Stimulated activated CD4-positive, alpha-beta T cell treated with anti-CD3 and anti-CD28 coated beads, TNF-alpha, amount 100 ng/mL, for 24 hours (primary cell): ENCODE data around the gene CHRNE.
"Not testable (repeated sequence)": the region's sequence is repeated elsewhere in the genome, so short reads cannot be mapped to it uniquely, and the experiment has no call there.

Experiments used
- DNase-seq, 3 experiments: peaks; one replicate each; pipeline ENCODE4 v3.0.0-alpha.2; 2020; ENCODE audit warnings: low read depth in 3 of 3

Gene CHRNE

DNA sequence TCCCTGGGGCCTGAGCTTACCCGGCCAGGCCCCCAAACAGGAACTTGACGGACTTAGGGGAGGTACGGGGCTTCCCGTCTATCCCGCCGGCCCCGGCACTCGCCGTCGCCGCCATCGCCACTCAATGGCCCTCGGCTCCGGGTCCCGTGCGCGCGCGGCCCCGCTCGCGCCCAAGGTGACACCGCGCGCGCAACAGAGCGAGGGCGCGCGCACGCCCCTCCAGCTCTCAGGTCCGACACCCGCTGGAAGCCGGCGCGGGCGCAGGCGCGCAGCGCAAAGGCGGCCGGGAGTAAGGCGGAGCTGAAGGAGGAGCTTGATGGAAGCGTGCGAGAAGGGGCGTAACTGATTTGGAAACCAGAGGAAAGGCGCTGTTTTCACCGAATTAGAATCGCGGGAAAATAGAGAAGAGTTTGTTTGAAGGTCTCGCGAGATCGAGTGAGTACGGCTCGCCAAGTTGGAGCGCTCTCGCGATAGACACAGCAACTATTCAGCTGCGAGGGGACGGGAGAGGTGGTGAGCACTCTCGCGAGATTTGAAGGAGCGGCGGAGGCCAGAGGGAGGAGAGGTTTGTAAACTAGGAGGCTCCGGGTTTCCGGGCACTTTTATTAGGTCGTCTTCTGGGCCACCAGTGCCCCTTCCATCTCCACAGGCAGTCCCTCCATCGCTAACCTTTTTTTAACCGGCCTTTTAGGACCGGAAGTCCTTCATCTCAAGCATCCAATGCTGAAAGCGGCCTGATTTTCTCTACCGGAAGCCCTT lies 37.1 kb upstream of the CHRNE start, which contains the start of the genes RNF167 and SLC25A11:
Gene RNF167 (plus strand): TSS at position 473 of the 759 bp plus-strand sequence. CDS start 642 bp downstream, outside the sequence.
Gene SLC25A11 (minus strand): TSS at position 251 of the 759 bp plus-strand sequence. CDS start 136 bp downstream, at position 115.
- DNase-seq: peak; percentile 89 to 94 (median 92)

DNA sequence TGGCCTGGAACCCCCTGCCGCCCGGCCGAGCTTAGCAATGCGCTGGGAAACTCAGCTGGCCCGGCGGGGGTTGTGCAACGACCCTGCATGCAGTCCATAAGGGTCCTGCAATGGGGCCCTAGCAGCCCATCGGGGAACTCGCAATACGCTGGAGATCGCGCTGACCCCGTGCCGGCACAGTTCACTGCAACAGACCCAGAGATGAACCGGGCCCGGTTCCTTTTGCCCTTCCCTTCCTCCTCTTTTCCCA lies 36.6 kb upstream of the CHRNE start:
- no peak for DNase-seq

DNA sequence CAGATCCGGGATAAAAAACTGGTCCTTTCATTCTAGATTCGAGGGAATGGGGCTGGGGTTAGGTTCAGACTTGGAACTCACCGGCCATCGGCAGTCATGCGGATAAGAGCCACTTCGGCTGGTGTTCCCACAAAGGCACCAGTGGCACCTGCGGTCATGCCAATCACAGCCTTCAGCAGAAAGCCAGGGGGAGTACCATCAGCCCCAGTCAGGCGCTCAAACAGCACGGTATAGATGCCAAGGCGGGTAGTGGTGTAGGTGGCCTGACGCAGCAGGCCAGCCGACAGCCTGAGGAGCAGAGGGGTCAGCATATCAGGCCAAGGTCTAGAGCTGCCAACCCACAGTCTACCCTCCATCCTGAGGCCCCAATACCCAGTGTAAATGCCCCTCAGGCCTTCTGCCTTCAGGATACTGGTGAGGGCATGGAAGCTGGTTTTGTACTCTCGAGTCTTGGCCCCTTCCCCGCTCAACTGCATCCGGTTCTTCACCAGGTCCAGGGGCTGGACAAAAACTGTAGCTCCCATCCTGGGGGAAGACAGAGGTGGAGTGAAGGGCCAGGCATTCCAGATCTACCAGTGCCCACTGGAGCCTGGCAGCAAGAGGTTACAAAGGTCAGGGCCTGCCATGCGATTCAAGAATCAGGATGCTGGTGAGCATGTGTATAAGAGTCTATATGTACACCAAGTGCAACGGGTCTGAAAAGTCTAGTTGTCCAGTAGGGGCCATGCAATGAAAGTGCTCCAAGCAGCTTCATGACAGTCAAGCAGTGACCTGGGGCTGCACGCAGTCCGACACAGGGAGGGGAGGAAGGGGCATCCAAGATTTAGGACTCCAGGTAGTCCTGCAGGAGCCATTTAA lies 36.0 kb upstream of the CHRNE start:
- no peak for DNase-seq

DNA sequence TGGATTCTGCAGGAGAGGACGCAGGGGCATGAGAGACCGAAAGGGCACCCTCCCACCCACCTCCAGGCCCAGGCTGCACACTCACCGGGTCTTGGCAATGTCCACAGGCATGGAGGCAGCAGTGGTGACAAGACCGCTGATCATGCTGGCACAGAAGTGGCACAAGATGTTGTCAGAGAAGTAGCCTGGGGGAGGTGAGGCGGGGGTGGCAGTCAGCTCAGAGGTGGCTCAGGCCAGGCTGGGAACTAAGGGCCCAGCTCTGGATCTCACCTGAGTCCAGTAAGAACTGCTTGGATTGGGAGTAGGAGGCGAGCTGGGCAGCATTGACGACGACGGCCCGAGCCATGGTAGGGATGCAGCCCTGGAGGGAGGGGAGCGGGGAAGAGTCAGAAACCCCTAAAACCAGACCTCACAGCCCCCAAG lies 35.2 kb upstream of the CHRNE start:
- no peak for DNase-seq

DNA sequence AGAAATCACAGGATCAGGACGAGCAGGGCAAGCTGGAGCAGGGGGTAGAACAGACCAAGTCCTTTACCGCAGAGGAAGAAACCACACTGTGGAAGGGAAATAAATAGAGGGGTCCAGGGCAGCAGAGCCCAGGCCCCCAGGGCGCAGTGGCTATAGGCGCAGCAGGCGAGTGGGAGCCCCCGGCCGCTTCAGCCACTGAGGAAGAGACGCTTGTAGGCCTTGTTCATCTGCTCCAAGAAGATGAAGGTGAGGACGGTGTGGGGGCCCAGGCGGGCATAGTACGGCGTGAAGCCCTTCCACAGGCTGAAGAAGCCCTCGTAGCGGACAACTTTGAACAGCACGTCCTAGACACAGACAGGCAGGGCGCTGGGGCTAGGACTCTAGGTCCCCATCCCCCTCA lies 34.7 kb upstream of the CHRNE start:
- no peak for DNase-seq

DNA sequence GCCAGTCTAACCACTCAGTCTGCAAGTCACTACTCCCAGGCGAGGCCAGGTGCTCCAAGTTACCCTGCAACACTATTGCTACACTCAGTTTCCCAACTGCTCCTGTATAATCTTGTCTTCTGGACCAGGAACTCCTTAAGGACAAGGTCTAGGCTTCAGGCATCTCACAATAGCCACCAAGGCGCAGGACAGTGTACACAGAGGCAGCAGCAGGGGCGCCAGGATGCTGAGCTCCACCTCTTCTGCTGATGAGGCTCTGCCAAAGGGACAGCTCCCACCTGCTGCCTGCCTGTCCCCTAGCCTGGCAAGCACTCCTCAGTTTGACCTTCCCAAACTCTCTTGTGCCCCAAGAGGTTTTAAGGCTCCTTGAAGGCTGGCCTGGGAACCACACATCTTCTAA lies 33.5 kb upstream of the CHRNE start:
- no peak for DNase-seq

DNA sequence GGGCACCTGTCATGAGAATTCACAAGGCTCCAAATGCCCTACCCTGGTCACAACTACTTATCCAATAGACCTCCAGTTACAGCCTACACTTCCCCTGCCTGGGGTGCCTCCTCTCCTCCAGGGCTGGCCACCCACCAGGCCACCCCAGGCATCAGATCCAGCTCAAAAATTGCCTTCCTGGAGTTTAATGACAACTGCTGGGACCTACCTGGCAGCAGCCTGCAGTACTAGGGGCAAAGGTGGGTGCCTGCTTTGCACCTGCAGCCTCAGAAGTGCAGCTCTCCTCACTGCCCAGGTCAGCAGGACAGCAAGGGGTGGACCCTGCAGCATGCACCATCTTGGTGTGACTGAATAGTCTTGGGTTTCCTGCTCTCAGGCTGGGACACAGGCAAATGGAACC lies 32.8 kb upstream of the CHRNE start:
- DNase-seq: no peak

DNA sequence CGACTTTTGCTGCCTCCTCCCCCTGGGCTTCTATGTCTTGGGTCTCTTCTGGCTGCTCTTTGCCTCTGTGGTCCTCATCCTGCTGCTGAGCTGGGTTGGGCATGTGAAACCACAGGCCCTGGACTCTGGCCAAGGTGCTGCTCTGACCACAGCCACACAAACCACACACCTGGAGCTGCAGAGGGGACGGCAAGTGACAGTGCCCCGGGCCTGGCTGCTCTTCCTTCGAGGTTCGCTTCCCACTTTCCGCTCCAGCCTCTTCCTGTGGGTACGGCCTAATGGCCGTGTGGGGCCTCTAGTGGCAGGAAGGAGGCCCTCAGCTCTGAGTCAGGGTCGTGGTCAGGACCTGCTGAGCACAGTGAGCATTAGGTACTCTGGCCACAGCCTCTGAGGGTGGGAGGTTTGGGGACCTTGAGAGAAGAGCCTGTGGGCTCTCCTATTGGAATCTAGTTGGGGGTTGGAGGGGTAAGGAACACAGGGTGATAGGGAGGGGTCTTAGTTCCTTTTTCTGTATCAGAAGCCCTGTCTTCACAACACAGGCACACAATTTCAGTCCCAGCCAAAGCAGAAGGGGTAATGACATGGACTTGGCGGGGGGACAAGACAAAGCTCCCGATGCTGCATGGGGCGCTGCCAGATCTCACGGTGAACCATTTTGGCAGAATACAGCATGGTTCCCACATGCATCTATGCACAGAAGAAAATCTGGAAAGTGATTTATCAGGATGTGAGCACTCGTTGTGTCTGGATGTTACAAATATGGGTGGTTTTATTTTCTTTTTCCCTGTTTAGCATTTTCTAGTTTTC lies 31.5 kb upstream of the CHRNE start:
- no peak for DNase-seq

DNA sequence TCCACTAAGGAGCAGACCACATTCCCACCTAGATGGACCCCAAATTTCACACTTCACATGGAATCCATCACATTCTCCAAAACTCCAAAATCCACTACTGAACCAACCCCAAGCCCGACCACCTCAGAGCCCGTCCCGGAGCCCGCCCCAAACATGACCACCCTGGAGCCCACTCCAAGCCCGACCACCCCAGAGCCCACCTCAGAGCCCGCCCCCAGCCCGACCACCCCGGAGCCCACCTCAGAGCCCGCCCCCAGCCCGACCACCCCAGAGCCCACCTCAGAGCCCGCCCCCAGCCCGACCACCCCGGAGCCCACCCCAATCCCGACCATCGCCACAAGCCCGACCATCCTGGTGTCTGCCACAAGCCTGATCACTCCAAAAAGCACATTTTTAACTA lies 30.7 kb upstream of the CHRNE start:
- no peak for DNase-seq

DNA sequence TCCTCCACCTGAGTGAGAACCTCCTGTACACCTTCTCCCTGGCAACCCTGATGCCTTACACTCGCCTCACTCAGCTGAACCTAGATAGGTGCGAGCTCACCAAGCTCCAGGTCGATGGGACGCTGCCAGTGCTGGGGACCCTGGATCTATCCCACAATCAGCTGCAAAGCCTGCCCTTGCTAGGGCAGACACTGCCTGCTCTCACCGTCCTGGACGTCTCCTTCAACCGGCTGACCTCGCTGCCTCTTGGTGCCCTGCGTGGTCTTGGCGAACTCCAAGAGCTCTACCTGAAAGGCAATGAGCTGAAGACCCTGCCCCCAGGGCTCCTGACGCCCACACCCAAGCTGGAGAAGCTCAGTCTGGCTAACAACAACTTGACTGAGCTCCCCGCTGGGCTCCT lies 29.9 kb upstream of the CHRNE start:
- DNase-seq: no peak

DNA sequence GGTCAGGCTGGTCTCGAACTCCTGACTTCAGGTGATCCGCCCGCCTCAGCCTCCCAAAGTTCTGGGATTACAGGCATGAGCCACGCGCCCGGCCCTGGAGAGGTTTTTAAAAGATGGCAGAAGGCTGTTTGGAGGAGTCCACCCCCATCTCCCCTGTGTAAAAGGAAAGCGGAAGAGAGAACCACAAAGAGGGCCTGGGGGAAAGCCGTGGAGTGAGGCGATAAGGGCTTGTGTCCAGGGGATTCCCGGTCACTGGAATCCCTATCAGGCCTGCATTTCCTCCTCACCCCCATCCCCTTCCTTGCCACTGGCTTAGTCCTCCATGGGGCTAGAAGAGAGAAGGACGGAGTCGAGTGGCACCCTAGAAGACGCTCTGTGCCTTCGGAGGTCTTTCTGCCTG lies 29.1 kb upstream of the CHRNE start, which contains the start of gene GP1BA:
Gene GP1BA (plus strand): TSS at position 315 of the 400 bp plus-strand sequence. CDS start 328 bp downstream, outside the sequence.
- no peak for DNase-seq

DNA sequence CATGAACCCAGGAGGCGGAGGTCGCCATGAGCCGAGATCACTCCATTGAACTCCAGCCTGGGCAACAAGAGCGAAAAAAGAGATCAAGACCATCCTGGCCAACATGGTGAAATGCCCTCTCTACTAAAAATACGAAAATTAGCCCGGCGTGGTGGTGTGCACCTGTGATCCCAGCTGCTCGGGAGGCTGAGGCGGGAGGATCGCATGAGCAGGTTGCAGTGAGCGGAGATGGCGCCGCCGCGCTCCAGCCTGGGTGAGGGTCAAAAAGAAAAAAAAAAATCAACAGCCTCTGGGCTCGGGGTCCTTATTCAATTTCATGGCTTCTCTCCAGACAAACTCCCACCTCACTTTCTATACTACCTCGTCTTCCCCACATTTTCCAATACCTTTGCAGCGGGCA lies 26.0 kb upstream of the CHRNE start:
- DNase-seq: no peak

DNA sequence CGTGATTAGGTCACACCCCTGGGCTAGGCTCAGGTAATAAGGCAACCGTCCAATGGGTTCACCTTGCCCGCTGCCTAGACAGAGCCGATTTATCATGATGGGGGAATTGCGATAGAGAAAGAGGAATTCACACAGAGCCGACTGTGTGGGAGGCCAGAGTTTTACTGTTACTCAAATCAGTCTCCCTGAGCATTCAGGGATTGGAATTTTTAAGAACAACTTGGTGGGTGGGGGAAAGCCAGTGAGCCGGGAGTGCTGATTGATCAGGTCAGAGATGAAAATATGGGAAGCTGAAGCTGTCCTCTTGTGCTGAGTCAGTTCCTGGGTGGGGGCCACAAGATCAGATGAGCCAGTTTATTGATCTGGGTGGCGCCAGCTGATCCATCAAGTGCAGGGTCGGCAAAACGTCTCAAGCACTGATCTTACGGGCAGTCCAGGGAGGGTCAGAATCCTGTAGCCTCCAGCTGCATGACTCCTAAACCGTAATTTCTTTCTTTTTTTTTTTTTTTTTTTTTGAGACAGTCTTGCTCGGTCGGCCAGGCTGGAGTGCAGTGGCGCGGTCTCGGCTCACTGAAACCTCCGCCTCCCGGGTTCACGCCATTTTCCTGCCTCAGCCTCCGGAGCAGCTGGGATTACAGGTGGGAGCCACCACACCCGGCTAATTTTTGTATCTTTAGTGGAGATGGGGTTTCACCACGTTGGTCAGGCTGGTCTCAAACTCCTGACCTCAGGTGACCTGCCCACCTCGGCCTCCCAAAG lies 23.9 kb upstream of the CHRNE start:
- not testable (repeated sequence) for DNase-seq

DNA sequence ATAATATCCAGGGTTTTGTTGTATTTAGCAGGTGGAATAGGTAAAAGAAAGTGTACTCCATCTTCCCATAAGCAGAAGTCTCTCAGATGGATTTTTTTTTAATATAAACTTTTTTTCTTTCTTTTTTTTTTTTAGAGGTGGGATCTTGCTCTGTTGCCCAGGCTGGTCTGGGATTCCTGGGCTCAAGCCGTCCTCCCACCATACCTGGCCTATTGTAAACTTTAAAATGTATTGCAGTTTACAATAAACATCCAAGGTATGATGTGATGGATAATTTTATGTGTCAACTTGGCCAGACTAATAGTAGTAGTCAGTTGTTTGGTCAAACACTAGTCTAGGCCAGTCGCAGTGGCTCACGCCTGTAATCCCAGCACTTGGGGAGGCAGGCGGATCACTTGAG lies 18.4 kb upstream of the CHRNE start:
- DNase-seq: no peak

DNA sequence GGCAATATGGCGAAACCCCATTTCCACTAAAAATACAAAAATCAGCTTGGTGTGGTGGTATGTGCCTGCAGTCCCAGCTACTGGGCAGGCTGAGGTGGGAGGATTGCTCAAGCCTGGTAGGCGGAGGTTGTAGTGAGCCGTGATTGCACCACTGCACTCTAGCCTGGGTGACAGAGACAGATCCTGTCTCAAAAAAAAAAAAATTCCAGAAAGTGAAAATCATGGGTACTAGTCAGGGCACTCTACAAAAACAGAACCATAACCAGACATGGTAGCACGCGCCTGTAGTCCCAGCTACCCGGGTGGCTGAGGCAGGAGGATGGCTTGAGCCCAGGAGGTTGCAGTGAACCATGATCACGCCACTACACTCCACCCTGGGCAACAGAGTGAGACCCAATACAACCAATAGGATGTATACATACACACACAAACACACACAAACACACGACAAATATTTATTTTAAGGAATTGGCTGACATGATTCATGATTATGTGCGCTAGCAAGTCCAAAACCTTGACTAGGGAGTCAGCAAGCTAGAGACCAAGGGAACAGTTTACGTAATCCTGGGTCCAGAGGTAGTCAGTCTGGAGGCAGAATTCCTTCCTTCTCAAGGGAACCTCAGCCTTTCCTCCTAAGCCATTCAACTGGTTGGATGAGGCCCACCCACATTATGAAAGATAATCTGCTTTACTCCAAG lies 17.6 kb upstream of the CHRNE start:
- no peak for DNase-seq

DNA sequence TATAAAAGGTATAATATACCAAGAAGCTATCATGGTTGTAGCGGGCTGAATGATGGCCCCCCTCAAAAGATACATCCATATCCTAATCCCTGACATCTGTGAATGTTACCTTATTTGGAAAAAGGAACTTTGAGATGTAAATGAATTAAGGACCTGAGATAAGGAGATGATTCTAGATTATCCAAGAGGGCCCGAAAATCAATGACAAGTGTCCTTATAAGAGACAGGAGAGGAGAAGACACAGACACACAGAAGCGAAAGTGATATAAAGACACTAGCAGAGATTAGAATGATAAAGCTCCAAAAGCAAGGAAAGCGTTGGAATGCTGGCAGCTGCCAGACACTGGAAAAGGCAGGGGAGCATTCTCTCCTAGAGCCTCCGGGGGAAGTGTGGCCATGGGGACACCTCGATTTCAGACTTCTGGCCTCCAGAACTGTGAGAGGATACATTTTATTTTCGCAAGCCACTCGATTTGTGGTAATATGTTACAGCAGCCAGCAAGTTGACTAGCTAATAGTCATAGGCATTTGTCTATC lies 16.7 kb upstream of the CHRNE start:
- no peak for DNase-seq

DNA sequence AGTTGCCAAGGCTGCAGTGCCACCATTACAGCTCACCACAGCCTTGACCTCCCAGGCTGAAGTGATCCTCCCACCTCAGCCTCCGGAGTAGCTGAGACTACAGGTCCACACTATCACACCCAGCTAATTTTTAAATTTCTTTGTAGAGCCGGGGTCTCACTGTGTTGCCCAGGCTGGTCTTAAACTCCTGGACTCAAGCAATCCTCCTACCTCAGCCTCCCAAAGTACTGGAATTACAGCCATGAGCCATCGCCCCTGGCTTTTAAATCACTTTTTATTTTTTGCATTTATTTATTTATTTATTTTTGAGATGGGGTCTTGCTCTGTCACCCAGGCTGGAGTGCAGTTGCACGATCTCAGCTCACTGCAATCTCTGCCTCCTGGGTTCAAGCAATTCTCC lies 11.7 kb upstream of the CHRNE start:
- not testable (repeated sequence) for DNase-seq

DNA sequence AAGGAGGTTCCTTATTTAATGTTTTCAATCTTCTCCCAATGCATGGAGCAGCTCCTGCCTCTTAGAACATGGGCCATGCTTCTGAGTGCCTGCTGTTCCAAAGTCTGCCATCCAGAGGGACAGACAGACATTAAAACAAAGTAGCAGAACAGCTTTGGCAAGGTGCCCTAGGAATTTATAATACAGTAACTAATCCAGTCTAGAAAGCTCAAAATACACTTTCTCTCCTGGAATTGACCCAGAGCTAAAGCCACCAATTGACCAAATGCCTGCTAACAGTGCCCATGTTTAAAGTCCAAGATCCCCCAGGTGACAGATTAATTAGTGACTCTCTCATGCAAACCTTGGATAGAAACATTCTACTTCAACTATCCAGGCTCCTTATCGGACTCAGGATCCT lies 11.1 kb upstream of the CHRNE start:
- no peak for DNase-seq

DNA sequence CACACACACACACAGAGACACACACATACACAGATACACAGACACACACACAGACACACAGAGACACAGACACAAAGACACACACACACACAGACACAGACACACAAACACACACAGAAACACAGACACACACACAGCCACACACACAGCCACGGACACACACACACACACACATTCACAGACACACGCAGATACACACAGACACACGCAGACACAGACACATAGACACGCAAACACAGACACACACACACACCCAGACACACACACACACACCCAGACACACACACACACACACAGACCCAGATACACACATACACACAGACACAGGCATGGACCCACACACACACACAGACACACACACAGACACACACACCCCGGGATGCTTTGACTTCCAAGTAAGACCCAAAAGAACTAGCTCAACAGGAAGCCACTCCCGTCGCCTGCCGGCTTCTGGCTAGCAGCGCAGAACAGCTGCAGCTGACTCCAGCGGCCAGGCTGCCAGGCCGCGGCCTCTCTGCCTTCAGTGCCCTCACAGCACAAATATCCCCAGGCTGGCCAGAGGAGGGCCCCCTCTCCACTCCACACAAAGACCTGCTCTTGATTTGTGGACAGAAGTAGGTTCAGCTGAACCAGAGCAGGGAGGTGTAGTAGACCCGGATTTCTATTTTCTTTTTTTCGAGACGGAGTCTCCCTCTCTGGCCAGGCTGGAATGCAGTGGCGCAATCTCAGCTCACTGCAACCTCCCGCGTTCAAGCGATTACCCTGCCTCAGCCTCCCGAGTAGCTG lies 6.0 kb upstream of the CHRNE start:
- peak; percentile 37 to 66 (median 50) for DNase-seq

DNA sequence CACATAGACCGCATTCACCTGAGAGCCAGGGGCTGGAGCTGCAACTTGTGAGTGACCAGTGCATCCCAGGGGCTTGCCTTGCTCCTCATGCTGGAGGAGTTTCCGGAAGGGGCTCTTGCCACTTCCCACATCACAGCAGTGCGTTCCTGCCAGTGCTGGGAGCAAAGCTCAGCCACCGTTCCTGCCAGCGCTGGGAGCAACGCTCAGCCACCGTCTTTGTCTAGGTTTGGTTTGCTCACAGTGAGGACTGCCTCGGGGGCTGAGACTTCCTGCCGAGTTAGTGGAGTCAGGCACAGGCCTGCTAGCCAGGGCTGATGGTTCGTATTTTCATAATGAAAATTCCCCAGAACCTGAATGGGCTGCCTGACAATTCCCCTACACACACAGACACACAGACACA lies 5.4 kb upstream of the CHRNE start:
- DNase-seq: no peak
